HG02642 (cell line): ENCODE measurements around the gene FUT6.
"Not testable (repeated sequence)": the region's sequence is repeated elsewhere in the genome, so short reads cannot be mapped to it uniquely, and the experiment has no call there.

ENCODE experiments used
- ATAC-seq: cut with Tn5 transposase; IDR thresholded peaks from one replicate; pipeline ENCODE4 v1.9.1; 2021; ENCODE audit warnings: mild to moderate bottlenecking; ENCODE audit not compliant: unreplicated experiment, poor library complexity

Gene FUT6

GRCh38 chr19:5788422-5788821, 51.1 kb downstream of the FUT6 start:
- no peak for ATAC-seq

- ATAC-seq: no peak
These were observed 51.9 kb downstream of the FUT6 start for GRCh38 chr19:5787409-5788182.

GRCh38 chr19:5786593-5787408, 52.7 kb downstream of the FUT6 start:
- no peak for ATAC-seq

GRCh38 chr19:5785423-5785822, 54.1 kb downstream of the FUT6 start:
- no peak for ATAC-seq

- ATAC-seq: no peak
These were observed 54.8 kb downstream of the FUT6 start, which contains the start of gene PRR22 for GRCh38 chr19:5784581-5785147. TSS of gene PRR22 (minus strand) at chr19:5784746. CDS start at chr19:5784660, 86 bp downstream.

GRCh38 chr19:5782945-5783919, 56.3 kb downstream of the FUT6 start:
- ATAC-seq: no peak

GRCh38 chr19:5782322-5782721, 57.2 kb downstream of the FUT6 start:
- no peak for ATAC-seq

GRCh38 chr19:5780916-5781315, 58.6 kb downstream of the FUT6 start:
- ATAC-seq: not testable (repeated sequence)
